ENCODE results near the gene SPOCK2.

DNA sequence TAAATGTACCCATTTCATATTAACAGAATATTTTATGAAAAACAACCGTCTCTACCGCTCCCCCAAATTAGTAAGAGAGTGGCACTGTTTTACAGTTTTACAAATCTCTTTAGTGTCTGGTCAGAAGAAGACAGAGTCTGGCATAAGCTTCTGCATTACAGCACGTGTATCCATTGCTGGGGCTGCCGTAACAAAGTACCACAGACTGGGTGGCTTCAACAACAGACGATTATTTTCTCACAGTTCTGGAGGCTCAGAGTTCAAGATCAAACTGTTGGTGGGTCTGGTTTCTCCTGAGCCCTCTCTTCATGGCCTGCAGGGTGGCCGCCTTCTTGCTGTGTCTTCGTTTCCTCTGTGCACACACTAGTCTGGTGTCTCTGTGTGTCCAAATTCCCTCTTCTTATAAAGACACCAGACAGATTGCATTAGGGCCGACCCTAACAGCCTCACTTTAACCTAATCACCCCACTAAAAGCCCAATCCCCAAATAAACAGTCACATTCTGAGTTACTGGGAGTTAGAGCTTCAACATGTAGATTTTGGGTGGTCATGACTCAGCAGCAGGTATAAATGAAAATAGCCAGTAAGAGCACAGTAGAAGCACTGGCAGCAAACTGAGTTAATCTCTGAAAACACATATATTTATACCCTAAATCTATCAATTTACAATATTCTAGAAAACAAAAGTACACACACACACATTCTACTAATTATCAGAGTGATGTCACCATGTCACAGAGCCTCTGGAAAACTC lies 4.0 kb upstream of the SPOCK2 start:
- TF ChIP-seq, protein P1, sequence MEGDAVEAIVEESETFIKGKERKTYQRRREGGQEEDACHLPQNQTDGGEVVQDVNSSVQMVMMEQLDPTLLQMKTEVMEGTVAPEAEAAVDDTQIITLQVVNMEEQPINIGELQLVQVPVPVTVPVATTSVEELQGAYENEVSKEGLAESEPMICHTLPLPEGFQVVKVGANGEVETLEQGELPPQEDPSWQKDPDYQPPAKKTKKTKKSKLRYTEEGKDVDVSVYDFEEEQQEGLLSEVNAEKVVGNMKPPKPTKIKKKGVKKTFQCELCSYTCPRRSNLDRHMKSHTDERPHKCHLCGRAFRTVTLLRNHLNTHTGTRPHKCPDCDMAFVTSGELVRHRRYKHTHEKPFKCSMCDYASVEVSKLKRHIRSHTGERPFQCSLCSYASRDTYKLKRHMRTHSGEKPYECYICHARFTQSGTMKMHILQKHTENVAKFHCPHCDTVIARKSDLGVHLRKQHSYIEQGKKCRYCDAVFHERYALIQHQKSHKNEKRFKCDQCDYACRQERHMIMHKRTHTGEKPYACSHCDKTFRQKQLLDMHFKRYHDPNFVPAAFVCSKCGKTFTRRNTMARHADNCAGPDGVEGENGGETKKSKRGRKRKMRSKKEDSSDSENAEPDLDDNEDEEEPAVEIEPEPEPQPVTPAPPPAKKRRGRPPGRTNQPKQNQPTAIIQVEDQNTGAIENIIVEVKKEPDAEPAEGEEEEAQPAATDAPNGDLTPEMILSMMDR (conservative IDR thresholded peaks at IDR 0.05) = no peak
- TF ChIP-seq ZFX (IDR thresholded peaks at IDR 0.05) = no peak
